OCI-LY7 (cell line): ENCODE results near the gene NDUFA12. TPM values are rescaled to one million over a fixed set of nuclear protein-coding genes. Genes with fewer than 3 reads are reported as not detected.

Source experiments
- BruUV-seq: library from RNA; stranded (reverse); fragments of 400-500 nt; replicated peaks from 2 replicates; lab custom pipeline; 2021; lab: Mats Ljungman, UMichigan
- CTCF ChIA-PET: fragments of 300-600 bp; sonication (Branson Sonifier 250); formaldehyde crosslinking; loops from one replicate; lab custom pipeline; 2022; ENCODE audit warnings: antibody characterized with exemption; ENCODE audit not compliant: unreplicated experiment; lab: Charles Lee
- POLR2A ChIA-PET: fragments of 300-600 bp; sonication (Branson Sonifier 250); formaldehyde crosslinking; loops from one replicate; lab custom pipeline; 2022; ENCODE audit warnings: antibody characterized with exemption; lab: Charles Lee
- DNase-seq: peaks from one replicate; pipeline ENCODE4 v3.0.0-alpha.2; 2015; ENCODE audit warnings: low spot score
- H2AFZ ChIP-seq: fragments of 200-600 bp; sonication (generic), shearing (Covaris generic); 2 replicates; pipeline ENCODE4 v1.6.1; 2014; ENCODE audit warnings: mild to moderate bottlenecking, antibody characterized with exemption, low read length, moderate library complexity
- H3K27ac ChIP-seq: fragments of 200-600 bp; sonication (generic); 2 replicates; pipeline ENCODE4 v1.5.1; 2014; ENCODE audit warnings: mixed run types, low read depth, mild to moderate bottlenecking, moderate library complexity, low read length, inconsistent platforms; ENCODE audit not compliant: poor library complexity, severe bottlenecking
- H3K36me3 ChIP-seq: fragments of 200-600 bp; sonication (generic); 2 replicates; pipeline ENCODE4 v1.6.1; 2014; ENCODE audit warnings: mild to moderate bottlenecking, antibody characterized with exemption, low read length, moderate library complexity, mixed read lengths; ENCODE audit not compliant: insufficient read depth
- H3K4me1 ChIP-seq: fragments of 200-600 bp; sonication (generic); 2 replicates; pipeline ENCODE4 v1.5.1; 2014; ENCODE audit warnings: mild to moderate bottlenecking, low read length; ENCODE audit not compliant: insufficient read depth, poor library complexity, severe bottlenecking
- H3K4me2 ChIP-seq: fragments of 200-600 bp; sonication (generic); 2 replicates; pipeline ENCODE4 v1.6.1; 2014; ENCODE audit warnings: mild to moderate bottlenecking, low read length
- H3K4me3 ChIP-seq: fragments of 200-600 bp; sonication (generic); 2 replicates; pipeline ENCODE4 v1.5.1; 2014; ENCODE audit warnings: mild to moderate bottlenecking, low read depth, low read length; ENCODE audit not compliant: poor library complexity, severe bottlenecking
- H3K79me2 ChIP-seq: fragments of 200-600 bp; sonication (generic); 2 replicates; pipeline ENCODE4 v1.6.1; 2016; ENCODE audit warnings: low read depth, mild to moderate bottlenecking, low read length, moderate library complexity, mixed read lengths; ENCODE audit not compliant: insufficient read depth
- H3K9me2 ChIP-seq: fragments of 200-600 bp; sonication (generic); 2 replicates; pipeline ENCODE4 v1.6.1; 2016; ENCODE audit warnings: mild to moderate bottlenecking, low read length, mixed read lengths; ENCODE audit not compliant: insufficient read depth
- H3K9me3 ChIP-seq: fragments of 200-600 bp; sonication (generic); 2 replicates; pipeline ENCODE4 v1.6.1; 2014; ENCODE audit warnings: mild to moderate bottlenecking, mixed run types, low read length, mixed read lengths
- H4K20me1 ChIP-seq: fragments of 200-600 bp; sonication (generic); 2 replicates; pipeline ENCODE4 v1.6.1; 2014; ENCODE audit warnings: mild to moderate bottlenecking, antibody characterized with exemption, low read length, moderate library complexity, mixed read lengths; ENCODE audit not compliant: insufficient read depth
- EZH2phosphoT487 ChIP-seq: fragments of 200-600 bp; sonication (generic); IDR thresholded peaks from 2 replicates; pipeline ENCODE4 v1.6.1; 2018; ENCODE audit warnings: low read depth, borderline replicate concordance, mild to moderate bottlenecking, mixed run types, antibody characterized with exemption, low read length, moderate library complexity, mixed read lengths
- intact Hi-C: fragments of 100-400 bp; cut with micrococcal nuclease; formaldehyde crosslinking; loops from one replicate; pipeline ENCODE4 v1.10.0; 2022; ENCODE audit not compliant: unreplicated experiment
- total RNA-seq, 2 experiments: library from RNA; depleted of rRNA in 1 of 2; stranded (reverse); fragments of >200 nt in 1 of 2; shearing (Covaris generic) in 1 of 2; gene quantifications; 2 replicates each; pipeline ENCODE4 v1.2.3, GENCODE V29; 2014 to 2022
- TF ChIP-seq, protein P1 (sequence below): fragments of 200-600 bp; sonication (generic); conservative IDR thresholded peaks from 2 replicates; pipeline ENCODE4 v1.5.1; 2014; ENCODE audit warnings: mild to moderate bottlenecking, antibody characterized with exemption, low read length, moderate library complexity, mixed read lengths

NDUFA12 gene
- total RNA-seq, 2 experiments from 2014 or later: 127 to 147 TPM

- POLR2A ChIA-PET: interaction anchor here (1.4 kb wide), 1 partner anchor 16 kb away, joined by 4 read pairs; no protein-coding TSS in a partner anchor
These were observed 46.5 kb downstream of the NDUFA12 start for GRCh38 chr12:94957006-94957405.

GRCh38 chr12:94954948-94955592, 48.4 kb downstream of the NDUFA12 start:
- H3K36me3 ChIP-seq: no peaks in the 10 kb centered on the region
- ChIA-PET POLR2A (interaction anchor here (0.6 to 1.1 kb wide), 2 partner anchors 14 to 301 kb away, joined by 3 to 5 read pairs; no protein-coding TSS in a partner anchor), CTCF (no interaction called here)
- no peak overlapping the region for H2AFZ ChIP-seq
- H3K9me3 ChIP-seq: no peaks in the 10 kb centered on the region
- intact Hi-C loops: no loop called here
- no peak for DNase-seq
- no peak overlapping the region for H3K27ac ChIP-seq
- TF ChIP-seq, protein P1, sequence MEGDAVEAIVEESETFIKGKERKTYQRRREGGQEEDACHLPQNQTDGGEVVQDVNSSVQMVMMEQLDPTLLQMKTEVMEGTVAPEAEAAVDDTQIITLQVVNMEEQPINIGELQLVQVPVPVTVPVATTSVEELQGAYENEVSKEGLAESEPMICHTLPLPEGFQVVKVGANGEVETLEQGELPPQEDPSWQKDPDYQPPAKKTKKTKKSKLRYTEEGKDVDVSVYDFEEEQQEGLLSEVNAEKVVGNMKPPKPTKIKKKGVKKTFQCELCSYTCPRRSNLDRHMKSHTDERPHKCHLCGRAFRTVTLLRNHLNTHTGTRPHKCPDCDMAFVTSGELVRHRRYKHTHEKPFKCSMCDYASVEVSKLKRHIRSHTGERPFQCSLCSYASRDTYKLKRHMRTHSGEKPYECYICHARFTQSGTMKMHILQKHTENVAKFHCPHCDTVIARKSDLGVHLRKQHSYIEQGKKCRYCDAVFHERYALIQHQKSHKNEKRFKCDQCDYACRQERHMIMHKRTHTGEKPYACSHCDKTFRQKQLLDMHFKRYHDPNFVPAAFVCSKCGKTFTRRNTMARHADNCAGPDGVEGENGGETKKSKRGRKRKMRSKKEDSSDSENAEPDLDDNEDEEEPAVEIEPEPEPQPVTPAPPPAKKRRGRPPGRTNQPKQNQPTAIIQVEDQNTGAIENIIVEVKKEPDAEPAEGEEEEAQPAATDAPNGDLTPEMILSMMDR: no peak
- no peak for TF ChIP-seq EZH2phosphoT487
- H3K4me2 ChIP-seq: no peak overlapping the region
- H3K4me3 ChIP-seq: no peak overlapping the region
- H3K9me2 ChIP-seq: no peaks in the 10 kb centered on the region
- H3K79me2 ChIP-seq: no peaks in the 10 kb centered on the region
- no TSS peak for BruUV-seq
- no peaks in the 10 kb centered on the region for H4K20me1 ChIP-seq
- H3K4me1 ChIP-seq: no peaks in the 10 kb centered on the region

More at GRCh38 chr12:94957006-94957405, 46.5 kb downstream of the NDUFA12 start:
- CTCF ChIA-PET: no interaction called here
- Histone ChIP-seq H3K4me3 (no peak overlapping the region), H3K27ac (no peak overlapping the region), H3K4me2 (no peak overlapping the region), H3K4me1 (no peaks in the 10 kb centered on the region), H3K9me2 (no peaks in the 10 kb centered on the region), H4K20me1 (no peaks in the 10 kb centered on the region), H3K36me3 (no peaks in the 10 kb centered on the region), H2AFZ (no peak overlapping the region), H3K79me2 (no peaks in the 10 kb centered on the region), H3K9me3 (no peaks in the 10 kb centered on the region)
- no TSS peak for BruUV-seq
- intact Hi-C loops: no loop called here
- TF ChIP-seq, protein P1: no peak
- no peak for TF ChIP-seq EZH2phosphoT487
- no peak for DNase-seq

DNA sequence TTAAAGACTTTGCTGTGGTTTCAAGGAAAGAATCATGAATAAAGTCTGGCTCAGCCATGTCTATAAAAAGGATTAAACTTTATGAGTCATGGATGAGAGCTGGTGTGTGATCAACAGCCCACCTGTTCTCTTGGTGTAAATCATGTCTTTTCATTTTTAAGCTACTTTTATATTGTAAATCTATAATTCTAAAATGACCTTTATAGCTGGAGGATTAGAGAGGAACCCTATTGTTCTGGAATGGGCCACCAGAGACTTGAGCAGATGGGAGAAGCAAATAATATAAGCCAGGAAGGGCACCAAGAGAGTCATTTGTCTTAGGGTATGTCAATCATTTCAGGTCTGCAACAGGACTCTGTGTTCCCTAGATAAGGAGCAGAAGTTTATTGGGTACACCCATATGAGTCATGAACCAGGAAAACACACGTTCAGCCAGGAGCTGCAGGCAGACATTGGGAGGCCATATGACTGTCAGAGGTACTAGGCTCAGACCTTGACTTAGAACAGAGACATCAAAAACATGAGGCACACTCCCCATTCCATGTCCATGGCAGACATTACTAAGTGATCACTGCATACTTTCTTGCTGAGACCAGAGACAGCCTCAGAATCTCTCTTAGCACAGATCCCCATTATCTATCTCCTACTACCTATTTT, 49.3 kb downstream of the NDUFA12 start:
- intact Hi-C loops: no loop called here
- no peak for DNase-seq
- no peaks in the 10 kb centered on the region for H4K20me1 ChIP-seq
- BruUV-seq: no TSS peak
- no peak for TF ChIP-seq EZH2phosphoT487
- TF ChIP-seq, protein P1: no peak
- no peak overlapping the region for H3K27ac ChIP-seq
- H3K4me1 ChIP-seq: no peaks in the 10 kb centered on the region
- H3K79me2 ChIP-seq: no peaks in the 10 kb centered on the region
- no peaks in the 10 kb centered on the region for H3K9me2 ChIP-seq
- no peaks in the 10 kb centered on the region for H3K9me3 ChIP-seq
- POLR2A ChIA-PET: interaction anchor here (1.8 kb wide), 1 partner anchor 16 kb away, joined by 4 read pairs; no protein-coding TSS in a partner anchor
- CTCF ChIA-PET: no interaction called here
- no peaks in the 10 kb centered on the region for H3K36me3 ChIP-seq
- no peak overlapping the region for H2AFZ ChIP-seq
- no peak overlapping the region for H3K4me3 ChIP-seq
- H3K4me2 ChIP-seq: no peak overlapping the region
